Omental fat pad (tissue), 4 donors: Measurements from ENCODE around the gene PDZK1IP1. TPM values are rescaled to one million over a fixed set of nuclear protein-coding genes. Genes with fewer than 3 reads are reported as not detected.
A peak's percentile ranks its signal among the peaks of the same experiment; 100 is the strongest.
"Not testable (repeated sequence)": the region's sequence is repeated elsewhere in the genome, so short reads cannot be mapped to it uniquely, and the experiment has no call there.

ENCODE experiments used
- ATAC-seq: fragments of 150-250 bp; one replicate; pipeline ENCODE4 v1.9.1; 2016; ENCODE audit warnings: mild to moderate bottlenecking, moderate library complexity; ENCODE audit not compliant: low FRiP score
- DNase-seq: peaks from one replicate; pipeline ENCODE4 v3.0.0-alpha.2; 2019; ENCODE audit warnings: low spot score
- CTCF ChIP-seq, 3 donors: fragments of 450-650 bp; IDR thresholded peaks; one replicate each; pipeline ENCODE4 v1.5.1; 2016 to 2017; ENCODE audit warnings: antibody characterized with exemption in 3 of 3, mild to moderate bottlenecking in 3 of 3, moderate library complexity in 2 of 3
- total RNA-seq, 4 donors: library from RNA; depleted of rRNA; stranded (reverse); fragments of >200 nt; gene quantifications; one replicate each; pipeline ENCODE4 v1.1.0, GENCODE V29; 2016

PDZK1IP1 gene
- total RNA-seq, 4 donors from 2014 or later = 2.8 to 131 (median 25.3) TPM

DNA sequence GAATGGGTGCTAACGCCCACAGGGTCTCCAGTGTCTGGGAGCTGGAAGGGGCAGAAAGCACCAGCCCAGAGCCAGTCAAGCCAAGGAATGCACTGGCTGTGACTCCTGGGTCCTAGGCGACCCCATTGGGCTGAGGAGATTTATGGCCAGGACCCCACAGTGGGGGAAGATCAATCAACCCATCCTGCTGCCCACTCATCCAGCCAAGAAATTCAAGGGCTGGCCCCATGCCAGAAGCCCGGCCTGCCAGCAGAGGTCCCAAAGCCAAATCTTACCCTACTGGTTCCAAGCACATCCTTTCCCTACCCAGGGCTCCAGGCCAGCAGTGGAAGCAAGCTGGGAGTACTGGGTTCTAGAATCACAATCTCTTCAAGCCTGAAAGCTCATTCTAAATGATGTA is 6.8 kb upstream of the PDZK1IP1 start:
- no peak for TF ChIP-seq CTCF (IDR thresholded peaks at IDR 0.05)
- DNase-seq (peak; percentile 20), ATAC-seq (no peak)

- DNase-seq = peak; percentile 4
- ATAC-seq = not testable (repeated sequence)
These were observed 6.1 kb upstream of the PDZK1IP1 start for GRCh38 chr1:47195981-47196380.

DNA sequence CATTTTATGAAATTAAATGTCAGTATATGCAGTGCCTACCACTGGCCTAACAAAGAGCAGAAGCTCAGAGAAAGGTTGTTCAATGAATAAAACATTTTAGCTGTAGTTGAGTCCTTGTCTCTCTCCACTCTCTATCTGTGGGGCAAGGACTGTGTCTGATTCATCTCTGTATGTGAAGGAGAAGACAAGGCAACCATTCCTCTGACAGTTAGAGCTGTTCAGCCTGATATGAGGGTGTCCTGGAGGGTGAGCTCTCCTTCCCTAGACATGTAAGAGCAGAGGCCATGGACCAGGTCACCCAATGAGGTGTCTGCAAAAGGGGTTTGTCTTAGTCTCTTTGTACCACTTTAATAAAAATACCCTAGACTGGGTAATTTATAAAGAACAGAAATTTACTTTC is 4.5 kb upstream of the PDZK1IP1 start:
- no peak for TF ChIP-seq CTCF (IDR thresholded peaks at IDR 0.05)
- no peak for DNase-seq
- ATAC-seq = no peak

GRCh38 chr1:47193496-47193895 is 3.7 kb upstream of the PDZK1IP1 start:
- ATAC-seq, DNase-seq: not testable (repeated sequence)

DNA sequence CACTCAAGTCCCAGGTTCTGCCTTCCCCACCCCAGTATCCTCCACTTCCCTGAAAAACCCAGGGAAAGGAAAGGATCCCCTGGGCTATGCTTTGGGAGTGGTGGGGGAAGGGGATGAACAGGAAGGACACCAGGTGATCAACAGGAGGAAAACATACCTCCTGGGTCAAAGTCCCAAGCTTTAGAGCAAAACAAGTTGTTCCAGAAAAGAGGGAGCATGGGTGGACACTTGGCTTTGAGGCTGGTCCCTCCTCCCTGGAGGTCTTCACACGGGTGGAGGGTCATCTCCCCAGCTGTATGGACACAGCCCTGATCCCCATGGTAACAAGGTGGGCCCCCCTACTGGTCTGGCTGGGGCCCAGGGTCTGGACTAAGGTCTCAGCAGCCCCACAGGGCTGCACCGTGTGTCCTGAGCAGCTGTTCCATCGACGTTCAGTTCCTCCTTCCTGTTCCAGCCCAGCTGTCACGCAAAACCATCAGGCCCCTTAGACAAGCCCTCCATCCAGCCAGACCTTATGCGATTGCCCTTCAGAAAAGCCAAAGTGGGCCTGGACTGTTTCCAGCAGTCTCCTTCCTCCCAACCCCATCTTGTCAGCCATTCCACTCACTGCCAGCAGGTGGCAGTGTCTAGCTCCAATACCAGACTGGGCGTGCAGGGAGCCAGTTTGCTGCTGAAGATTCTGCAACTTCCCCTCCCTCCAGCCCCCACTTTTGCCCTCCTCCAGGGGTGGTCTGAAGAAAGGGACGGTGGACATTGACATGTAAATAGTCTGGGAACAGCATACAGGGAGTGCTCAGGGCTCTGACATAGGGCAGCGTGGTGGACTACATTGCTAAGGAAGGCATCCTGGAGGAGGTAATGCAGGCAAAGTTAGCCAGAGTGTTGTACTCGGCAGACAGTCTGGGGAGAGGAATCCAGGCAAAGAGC is 2.9 kb upstream of the PDZK1IP1 start:
- DNase-seq (peak; percentile 76), ATAC-seq (peak; percentile 11)
- TF ChIP-seq CTCF (IDR thresholded peaks at IDR 0.05) = peak in 2 of 3 donors; percentile 57 to 85

DNA sequence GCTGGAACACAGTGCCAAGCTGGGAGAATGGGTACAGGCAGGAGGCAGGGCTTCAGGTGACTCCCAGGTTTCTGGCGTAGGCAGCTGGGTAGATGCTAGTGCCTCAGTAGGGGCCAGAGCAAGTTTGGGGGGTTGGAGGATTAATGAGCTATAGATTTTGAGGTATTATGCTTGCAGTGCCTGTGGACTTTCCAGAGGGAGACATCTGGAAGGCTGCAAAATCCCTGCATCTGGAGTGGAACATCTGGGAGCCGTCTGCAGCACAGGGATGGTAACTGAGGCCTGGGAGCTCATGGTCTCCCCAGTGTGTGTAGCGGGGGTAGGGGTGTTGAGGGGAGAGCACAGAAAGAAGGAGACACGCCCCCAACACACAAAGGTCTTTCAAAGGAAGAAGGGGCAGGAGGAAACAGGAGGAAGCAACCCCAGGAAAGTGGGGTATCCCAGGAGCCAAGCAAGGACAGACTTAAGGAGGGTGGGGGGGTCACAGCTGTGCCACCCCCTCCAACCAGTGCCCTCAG is 2.2 kb upstream of the PDZK1IP1 start:
- ATAC-seq (no peak), DNase-seq (peak; percentile 10)
- no peak for TF ChIP-seq CTCF (IDR thresholded peaks at IDR 0.05)

GRCh38 chr1:47190857-47191256 is 1.0 kb upstream of the PDZK1IP1 start:
- TF ChIP-seq CTCF (IDR thresholded peaks at IDR 0.05) = no peak
- DNase-seq (peak; percentile 17), ATAC-seq (no peak)

GRCh38 chr1:47190509-47190855 is 646 bp upstream of the PDZK1IP1 start:
- no peak for DNase-seq
- no peak for ATAC-seq
- TF ChIP-seq CTCF (IDR thresholded peaks at IDR 0.05) = no peak
